ENCODE results near the gene DNAJC3. TPM values are rescaled to one million over a fixed set of nuclear protein-coding genes. Genes with fewer than 3 reads are reported as not detected.

Gene DNAJC3
- total RNA-seq, 2 experiments from 2014 or later: 15.9 to 16.8 TPM

DNA sequence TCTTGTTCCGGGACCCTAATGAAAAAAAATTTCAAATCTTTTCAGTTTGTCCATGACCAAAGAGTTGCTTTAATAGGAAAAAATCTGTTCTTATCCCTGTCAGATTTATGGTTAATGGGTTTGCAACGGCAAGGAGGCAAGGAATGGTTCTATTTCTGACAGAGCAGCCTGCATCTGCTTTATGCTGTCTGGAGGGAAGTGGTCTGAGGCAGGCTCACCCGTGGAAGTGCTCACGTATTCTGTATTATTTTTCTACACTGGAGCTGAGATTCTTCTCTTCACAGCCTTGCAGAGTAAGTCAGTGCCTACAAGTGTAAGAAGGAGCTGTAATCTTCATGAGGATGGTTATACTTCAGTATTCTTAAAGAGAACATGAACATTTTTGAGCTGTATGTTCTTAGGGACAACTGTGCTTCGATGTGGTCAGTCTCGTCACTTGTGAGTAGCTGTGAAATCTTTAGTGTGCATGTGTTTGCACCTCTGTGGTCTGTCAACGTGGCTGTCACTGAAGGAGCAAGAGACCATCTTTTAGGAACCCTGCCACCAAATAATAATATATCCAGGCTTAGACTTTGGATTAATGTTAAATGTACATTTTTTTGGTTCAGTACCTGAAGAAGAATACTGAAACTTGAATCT is 114.3 kb downstream of the DNAJC3 start:
- H3K36me3 Mint-ChIP-seq (ENCODE audit: low read depth): peaks cover 62% of the 10 kb centered on the region
- H3K4me1 Mint-ChIP-seq (ENCODE audit: low read depth): no peaks in the 10 kb centered on the region
- no peak overlapping the region for H3K4me3 Mint-ChIP-seq
- peaks cover 4% of the 10 kb centered on the region for H3K9me3 Mint-ChIP-seq
- intact Hi-C loops (cut with micrococcal nuclease): no loop called here
- H3K27me3 Mint-ChIP-seq: no peaks in the 10 kb centered on the region
- ATAC-seq: no peak
- ChIA-PET CTCF (interaction anchor here (0.6 to 2.5 kb wide), 2 partner anchors 94 to 167 kb away, joined by 3 to 7 read pairs; no protein-coding TSS in a partner anchor), POLR2A (no interaction called here)
- H3K27ac Mint-ChIP-seq: no peak overlapping the region
- DNase-seq: no peak
- TF ChIP-seq, protein P1, sequence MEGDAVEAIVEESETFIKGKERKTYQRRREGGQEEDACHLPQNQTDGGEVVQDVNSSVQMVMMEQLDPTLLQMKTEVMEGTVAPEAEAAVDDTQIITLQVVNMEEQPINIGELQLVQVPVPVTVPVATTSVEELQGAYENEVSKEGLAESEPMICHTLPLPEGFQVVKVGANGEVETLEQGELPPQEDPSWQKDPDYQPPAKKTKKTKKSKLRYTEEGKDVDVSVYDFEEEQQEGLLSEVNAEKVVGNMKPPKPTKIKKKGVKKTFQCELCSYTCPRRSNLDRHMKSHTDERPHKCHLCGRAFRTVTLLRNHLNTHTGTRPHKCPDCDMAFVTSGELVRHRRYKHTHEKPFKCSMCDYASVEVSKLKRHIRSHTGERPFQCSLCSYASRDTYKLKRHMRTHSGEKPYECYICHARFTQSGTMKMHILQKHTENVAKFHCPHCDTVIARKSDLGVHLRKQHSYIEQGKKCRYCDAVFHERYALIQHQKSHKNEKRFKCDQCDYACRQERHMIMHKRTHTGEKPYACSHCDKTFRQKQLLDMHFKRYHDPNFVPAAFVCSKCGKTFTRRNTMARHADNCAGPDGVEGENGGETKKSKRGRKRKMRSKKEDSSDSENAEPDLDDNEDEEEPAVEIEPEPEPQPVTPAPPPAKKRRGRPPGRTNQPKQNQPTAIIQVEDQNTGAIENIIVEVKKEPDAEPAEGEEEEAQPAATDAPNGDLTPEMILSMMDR (IDR thresholded peaks at IDR 0.05): no peak

DNA sequence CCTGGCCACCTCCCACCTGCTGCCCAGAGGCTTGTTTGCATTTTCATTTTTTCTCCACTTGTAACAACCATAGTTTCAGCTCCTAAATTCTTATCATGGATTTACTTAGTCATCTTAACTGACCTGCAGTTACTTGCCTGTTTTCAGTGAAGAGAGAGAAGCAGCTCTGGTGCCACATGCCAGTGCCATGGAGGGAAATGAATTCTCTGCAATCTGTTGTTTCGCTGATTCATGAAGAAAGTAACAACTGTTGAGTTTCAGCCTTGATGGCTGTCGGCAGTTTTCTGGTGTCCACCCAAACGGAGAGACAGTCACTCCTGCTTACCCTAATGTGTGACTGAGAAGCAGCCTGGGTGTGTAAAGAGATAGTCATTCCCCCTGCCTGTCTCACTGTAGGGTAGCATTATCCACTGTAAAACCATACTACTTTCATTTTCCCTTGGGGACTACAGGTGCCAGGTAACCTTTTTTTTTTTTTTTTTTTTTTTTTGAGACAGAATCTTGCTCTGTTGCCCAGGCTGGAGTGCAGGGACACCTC is 116.1 kb downstream of the DNAJC3 start:
- intact Hi-C loops (cut with micrococcal nuclease): no loop called here
- Mint-ChIP-seq H3K36me3 (ENCODE audit: low read depth) (peaks cover 45% of the 10 kb centered on the region), H3K9me3 (peaks cover 4% of the 10 kb centered on the region), H3K27me3 (no peaks in the 10 kb centered on the region), H3K27ac (no peak overlapping the region), H3K4me1 (ENCODE audit: low read depth) (no peaks in the 10 kb centered on the region), H3K4me3 (no peak overlapping the region)
- ATAC-seq (no peak), DNase-seq (no peak)
- ChIA-PET CTCF (no interaction called here), POLR2A (no interaction called here)
- TF ChIP-seq, protein P1 (IDR thresholded peaks at IDR 0.05): no peak

DNA sequence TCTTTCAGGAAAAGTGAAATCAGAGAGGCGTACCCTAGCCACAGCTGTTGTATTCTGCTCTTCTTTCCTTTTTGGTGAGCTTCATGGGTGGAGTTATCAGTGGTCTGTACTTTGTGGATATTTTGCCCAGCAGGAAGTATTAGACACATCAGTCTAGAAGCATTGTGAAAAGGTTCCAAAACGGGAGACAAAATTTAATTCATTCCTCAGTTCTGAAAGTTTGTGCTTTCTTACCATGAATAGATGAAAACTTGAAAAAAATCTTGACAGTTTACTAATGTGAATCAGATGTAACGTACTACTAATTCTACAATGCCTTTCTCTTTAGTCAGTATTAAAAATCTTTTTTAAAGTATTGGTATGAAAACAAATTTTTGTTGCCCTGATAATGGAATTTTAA is 116.8 kb downstream of the DNAJC3 start:
- Mint-ChIP-seq H3K27ac (no peak overlapping the region), H3K27me3 (no peaks in the 10 kb centered on the region), H3K36me3 (ENCODE audit: low read depth) (peaks cover 38% of the 10 kb centered on the region), H3K4me1 (ENCODE audit: low read depth) (no peaks in the 10 kb centered on the region), H3K9me3 (peaks cover 4% of the 10 kb centered on the region), H3K4me3 (no peak overlapping the region)
- ChIA-PET POLR2A (no interaction called here), CTCF (no interaction called here)
- no peak for DNase-seq
- TF ChIP-seq, protein P1 (IDR thresholded peaks at IDR 0.05): no peak
- no peak for ATAC-seq
- intact Hi-C loops (cut with micrococcal nuclease): no loop called here

DNA sequence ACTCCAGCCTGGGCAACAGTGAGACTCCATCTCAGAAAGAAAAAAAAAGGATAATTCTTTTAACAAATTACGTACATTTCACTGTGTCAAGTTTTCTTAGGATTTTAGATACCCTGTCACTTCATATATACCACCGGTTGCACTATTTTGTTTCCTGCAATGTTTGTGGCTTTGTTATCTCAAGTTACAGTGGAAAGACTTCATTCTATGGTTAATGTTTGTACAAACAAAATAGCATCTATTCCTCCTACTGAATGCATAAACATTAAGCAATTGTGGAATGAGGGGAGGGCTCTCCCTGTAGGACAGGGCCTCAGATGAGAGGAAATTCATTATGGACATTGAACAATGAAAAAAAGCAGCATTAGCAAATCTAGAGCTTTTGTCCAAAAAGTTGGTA is 120.1 kb downstream of the DNAJC3 start:
- peaks cover 15% of the 10 kb centered on the region for H3K36me3 Mint-ChIP-seq (ENCODE audit: low read depth)
- no peaks in the 10 kb centered on the region for H3K9me3 Mint-ChIP-seq
- H3K27me3 Mint-ChIP-seq: no peaks in the 10 kb centered on the region
- TF ChIP-seq, protein P1 (IDR thresholded peaks at IDR 0.05): no peak
- intact Hi-C loops (cut with micrococcal nuclease): no loop called here
- H3K4me1 Mint-ChIP-seq (ENCODE audit: low read depth): no peaks in the 10 kb centered on the region
- ChIA-PET POLR2A (no interaction called here), CTCF (no interaction called here)
- no peak overlapping the region for H3K27ac Mint-ChIP-seq
- H3K4me3 Mint-ChIP-seq: no peak overlapping the region
- ATAC-seq (no peak), DNase-seq (no peak)

DNA sequence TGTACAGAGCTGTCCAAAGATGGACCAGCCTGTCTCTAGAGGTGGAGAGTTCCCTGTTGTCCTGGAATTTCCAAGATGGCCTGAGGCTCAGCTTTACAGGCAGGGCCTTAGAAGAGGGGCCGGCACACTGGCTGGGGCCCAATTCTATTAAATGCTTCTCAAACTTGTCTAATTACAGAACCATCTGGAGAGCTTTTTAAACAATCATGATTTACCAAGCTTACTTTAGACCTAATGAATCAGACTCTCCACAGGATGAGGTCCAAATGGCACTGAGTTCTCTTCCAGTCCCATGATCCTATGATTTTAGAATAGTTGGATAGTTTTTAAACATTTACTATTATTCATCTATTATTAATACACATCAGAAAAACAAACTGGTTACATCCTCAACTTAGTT is 123.5 kb downstream of the DNAJC3 start:
- intact Hi-C loops (cut with micrococcal nuclease): no loop called here
- TF ChIP-seq, protein P1 (IDR thresholded peaks at IDR 0.05): no peak
- ChIA-PET POLR2A (no interaction called here), CTCF (interaction anchor here (1.0 to 1.8 kb wide), 2 partner anchors 19 to 33 kb away, joined by 3 read pairs; no protein-coding TSS in a partner anchor)
- Mint-ChIP-seq H3K4me3 (no peak overlapping the region), H3K9me3 (no peaks in the 10 kb centered on the region), H3K27ac (no peak overlapping the region), H3K4me1 (ENCODE audit: low read depth) (no peaks in the 10 kb centered on the region), H3K36me3 (ENCODE audit: low read depth) (no peaks in the 10 kb centered on the region), H3K27me3 (peaks cover 5% of the 10 kb centered on the region)
- ATAC-seq (no peak), DNase-seq (no peak)
